PC-3 (cell line): ENCODE measurements around the gene SYT9. TPM values are rescaled to one million over a fixed set of nuclear protein-coding genes. Genes with fewer than 3 reads are reported as not detected.

ENCODE experiments used
- ATAC-seq: fragments of 200-7000 bp; cut with Tn5 transposase; 2 replicates; pipeline ENCODE4 v1.9.1; 2020; ENCODE audit warnings: mild to moderate bottlenecking, moderate library complexity
- BruUV-seq: library from RNA; stranded (reverse); fragments of 400-500 nt; replicated peaks from 2 replicates; lab custom pipeline; 2021; lab: Mats Ljungman, UMichigan
- CTCF ChIA-PET: fragments of 300-600 bp; sonication (Branson Sonifier 250); formaldehyde crosslinking; loops from one replicate; lab custom pipeline; 2022; ENCODE audit warnings: antibody characterized with exemption; lab: Charles Lee
- POLR2A ChIA-PET: fragments of 300-600 bp; sonication (Branson Sonifier 250); formaldehyde crosslinking; loops from one replicate; lab custom pipeline; 2022; ENCODE audit warnings: antibody characterized with exemption; ENCODE audit not compliant: unreplicated experiment; lab: Charles Lee
- DNase-seq: peaks from one replicate; pipeline ENCODE4 v3.0.0-alpha.2; 2015
- H2AFZ ChIP-seq: fragments of 300-600 bp; sonication (generic); 2 replicates; pipeline ENCODE4 v1.6.0; 2016; ENCODE audit warnings: antibody characterized with exemption, low read length
- H3F3A ChIP-seq: fragments of 300-600 bp; sonication (generic); one replicate; pipeline ENCODE4 v1.6.0; 2017; ENCODE audit warnings: antibody characterized with exemption, low read length, control low read depth, mild to moderate bottlenecking; ENCODE audit not compliant: unreplicated experiment
- H3K27ac ChIP-seq: fragments of 300-600 bp; sonication (generic); 2 replicates; pipeline ENCODE4 v1.5.1; 2016; ENCODE audit warnings: mild to moderate bottlenecking, low read length
- H3K27me3 ChIP-seq: fragments of 300-600 bp; sonication (generic); 2 replicates; pipeline ENCODE4 v1.6.1; 2016; ENCODE audit warnings: low read length, mixed read lengths
- H3K36me3 ChIP-seq: fragments of 300-600 bp; sonication (generic); 2 replicates; pipeline ENCODE4 v1.6.1; 2016; ENCODE audit warnings: low read depth, mixed run types, low read length, mixed read lengths
- H3K4me1 ChIP-seq: fragments of 300-600 bp; sonication (generic); 2 replicates; pipeline ENCODE4 v1.5.1; 2016; ENCODE audit warnings: low read length; ENCODE audit not compliant: insufficient read depth
- H3K4me2 ChIP-seq: fragments of 300-600 bp; sonication (generic); 2 replicates; pipeline ENCODE4 v1.6.0; 2016; ENCODE audit warnings: low read length
- H3K4me3 ChIP-seq: fragments of 300-600 bp; sonication (generic); 2 replicates; pipeline ENCODE4 v1.5.1; 2016; ENCODE audit warnings: mild to moderate bottlenecking, low read length, mixed read lengths
- H3K79me2 ChIP-seq: fragments of 300-600 bp; sonication (generic); 2 replicates; pipeline ENCODE4 v1.6.1; 2017; ENCODE audit warnings: low read length, mixed read lengths
- H3K9ac ChIP-seq: fragments of 300-600 bp; sonication (generic); 2 replicates; pipeline ENCODE4 v1.6.0; 2016; ENCODE audit warnings: mild to moderate bottlenecking, low read length
- H3K9me2 ChIP-seq: fragments of 300-600 bp; sonication (generic); replicated peaks from 2 replicates; pipeline ENCODE4 v1.6.1; 2016; ENCODE audit warnings: mixed run types, low read length, mixed read lengths
- H3K9me3 ChIP-seq: fragments of 300-600 bp; sonication (generic); 2 replicates; pipeline ENCODE4 v1.6.1; 2016; ENCODE audit warnings: low read length, mixed read lengths
- H4K20me1 ChIP-seq: fragments of 300-600 bp; sonication (generic); 2 replicates; pipeline ENCODE4 v1.6.1; 2016; ENCODE audit warnings: low read length, mixed read lengths
- CTCF ChIP-seq: fragments of 300-600 bp; sonication (generic); conservative IDR thresholded peaks from 2 replicates; pipeline ENCODE4 v1.5.1; 2017; ENCODE audit warnings: antibody characterized with exemption, low read depth, mild to moderate bottlenecking, low read length
- EZH2 ChIP-seq: fragments of 300-600 bp; sonication (generic); IDR thresholded peaks from one replicate; pipeline ENCODE4 v1.6.1; 2017; ENCODE audit warnings: antibody characterized with exemption, mild to moderate bottlenecking, low read length; ENCODE audit not compliant: unreplicated experiment
- EZH2phosphoT487 ChIP-seq: fragments of 300-600 bp; sonication (generic); IDR thresholded peaks from 2 replicates; pipeline ENCODE4 v1.6.1; 2018; ENCODE audit warnings: mild to moderate bottlenecking, antibody characterized with exemption, low read length, borderline replicate concordance
- intact Hi-C: fragments of 100-400 bp; cut with micrococcal nuclease; formaldehyde crosslinking; loops from 2 replicates; pipeline ENCODE4 v1.9.0; 2023
- total RNA-seq: library from RNA; depleted of rRNA; stranded (reverse); fragments of >200 nt; gene quantifications from 2 replicates; pipeline ENCODE4 v1.2.3, GENCODE V29; 2014

Gene SYT9
- total RNA-seq, 1 experiment from 2014 or later: 6.3 TPM

- no peak for TF ChIP-seq CTCF
- TF ChIP-seq EZH2: no peak
- no peak for TF ChIP-seq EZH2phosphoT487
- DNase-seq: no peak
- no peak overlapping the region for H3K9ac ChIP-seq
- no peaks in the 10 kb centered on the region for H3K4me1 ChIP-seq
- no peaks in the 10 kb centered on the region for H4K20me1 ChIP-seq
- H3K4me3 ChIP-seq: no peak overlapping the region
- H3K27ac ChIP-seq: no peak overlapping the region
- POLR2A ChIA-PET: interaction anchor here (0.6 kb wide), 2 partner anchors 16 to 604 kb away, joined by 3 to 7 read pairs; partner anchors contain the start of gene EIF3F
- no peak overlapping the region for H3K4me2 ChIP-seq
- H3K36me3 ChIP-seq: no peaks in the 10 kb centered on the region
- ATAC-seq: no peak
- intact Hi-C loops: no loop called here
- H3K9me2 ChIP-seq: no peaks in the 10 kb centered on the region
- H3F3A ChIP-seq: no peaks in the 10 kb centered on the region
- BruUV-seq: no TSS peak
- H3K79me2 ChIP-seq: no peaks in the 10 kb centered on the region
- no peaks in the 10 kb centered on the region for H3K9me3 ChIP-seq
- CTCF ChIA-PET: no interaction called here
- H2AFZ ChIP-seq: no peak overlapping the region
- H3K27me3 ChIP-seq: no peaks in the 10 kb centered on the region
These were observed 131.7 kb downstream of the SYT9 start for GRCh38 chr11:7383406-7383805.

DNA sequence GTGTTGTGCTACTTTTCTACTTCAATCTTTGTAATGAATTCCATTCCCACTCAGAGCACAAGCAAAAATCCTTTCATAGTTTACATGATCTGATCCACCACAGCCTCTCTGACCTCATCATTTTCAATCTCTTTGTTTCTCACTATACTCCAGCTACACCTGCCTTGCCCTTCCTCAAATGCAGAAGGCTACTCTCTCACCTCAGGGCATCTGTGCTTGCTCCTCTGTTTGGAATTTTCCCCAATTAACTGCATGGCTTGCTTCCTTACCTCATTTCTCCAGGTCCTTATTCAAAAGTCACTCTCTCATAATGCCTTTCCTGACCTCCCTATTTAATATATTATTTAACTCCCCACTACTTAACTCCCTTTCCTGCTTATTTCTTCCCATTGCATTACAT, 133.0 kb downstream of the SYT9 start:
- H2AFZ ChIP-seq: no peak overlapping the region
- no TSS peak for BruUV-seq
- ChIA-PET CTCF (no interaction called here), POLR2A (no interaction called here)
- no peaks in the 10 kb centered on the region for H3K9me3 ChIP-seq
- no peaks in the 10 kb centered on the region for H3K9me2 ChIP-seq
- H3F3A ChIP-seq: no peaks in the 10 kb centered on the region
- H3K27ac ChIP-seq: no peak overlapping the region
- no peak overlapping the region for H3K9ac ChIP-seq
- no peaks in the 10 kb centered on the region for H3K4me1 ChIP-seq
- no peaks in the 10 kb centered on the region for H3K36me3 ChIP-seq
- H3K27me3 ChIP-seq: no peaks in the 10 kb centered on the region
- H3K4me2 ChIP-seq: no peak overlapping the region
- intact Hi-C loops: no loop called here
- TF ChIP-seq EZH2phosphoT487 (no peak), EZH2 (no peak), CTCF (no peak)
- no peaks in the 10 kb centered on the region for H3K79me2 ChIP-seq
- DNase-seq: no peak
- no peak overlapping the region for H3K4me3 ChIP-seq
- H4K20me1 ChIP-seq: no peaks in the 10 kb centered on the region
- ATAC-seq: no peak

- ChIA-PET POLR2A (no interaction called here), CTCF (no interaction called here)
- Histone ChIP-seq H2AFZ (no peak overlapping the region), H4K20me1 (no peaks in the 10 kb centered on the region), H3K27me3 (no peaks in the 10 kb centered on the region), H3K9ac (no peak overlapping the region), H3K79me2 (no peaks in the 10 kb centered on the region), H3K9me2 (no peaks in the 10 kb centered on the region), H3K4me1 (no peaks in the 10 kb centered on the region), H3K4me3 (no peak overlapping the region), H3K4me2 (no peak overlapping the region), H3K9me3 (no peaks in the 10 kb centered on the region), H3K36me3 (no peaks in the 10 kb centered on the region), H3K27ac (no peak overlapping the region), H3F3A (no peaks in the 10 kb centered on the region)
- ATAC-seq: peak; percentile 89
- intact Hi-C loops: no loop called here
- no peak for TF ChIP-seq CTCF
- TF ChIP-seq EZH2phosphoT487: no peak
- no peak for TF ChIP-seq EZH2
- BruUV-seq: no TSS peak
- peak; percentile 4 for DNase-seq
These were observed 133.8 kb downstream of the SYT9 start for GRCh38 chr11:7385532-7385931.
